ENCODE measurements around the gene OR4C3.
A peak's percentile ranks its signal among the peaks of the same experiment; 100 is the strongest.
"Not testable (repeated sequence)": the region's sequence is repeated elsewhere in the genome, so short reads cannot be mapped to it uniquely, and the experiment has no call there.

The OR4C3 gene

DNA sequence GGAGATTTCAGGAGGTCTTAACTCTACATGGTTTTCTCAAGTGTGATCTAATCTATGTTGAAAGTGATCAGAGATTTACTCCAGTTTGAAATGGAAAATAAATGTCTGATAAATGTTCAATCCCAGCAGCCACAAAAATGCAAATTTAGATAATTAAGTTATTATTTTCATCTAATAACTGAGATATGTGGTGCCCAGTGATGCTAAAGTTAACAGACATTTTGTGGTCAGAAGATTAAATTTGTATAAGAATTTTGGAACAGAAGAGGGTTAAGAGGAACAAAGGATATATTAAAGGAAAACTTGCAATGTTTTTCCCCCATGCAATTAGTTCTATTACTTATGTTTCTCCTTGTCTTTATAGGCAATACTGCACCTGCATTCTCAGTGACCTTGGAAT is at the start of gene OR4C3:
TSS of gene OR4C3 (plus strand) at position 301 of the 400 bp plus-strand sequence. CDS start 102 bp downstream, outside the sequence.
- not testable (repeated sequence) for DNase-seq (ENCODE audit: low spot score)

DNA sequence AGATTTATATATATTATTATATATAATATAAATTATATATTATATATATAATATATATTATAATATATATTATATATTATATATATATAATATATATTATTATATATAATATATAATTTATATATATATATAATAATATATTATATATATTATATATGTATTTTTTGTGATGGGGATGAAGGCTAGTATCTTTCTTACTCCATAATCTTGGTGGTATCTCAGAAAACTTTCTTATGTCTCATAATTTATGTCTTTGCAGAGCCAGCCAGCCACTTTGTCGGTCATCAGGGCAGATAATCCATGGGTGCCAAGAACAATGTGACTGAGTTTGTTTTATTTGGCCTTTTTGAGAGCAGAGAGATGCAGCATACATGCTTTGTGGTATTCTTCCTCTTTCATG is 18.8 kb upstream of the OR4C3 start, which contains the start of gene OR4S1:
TSS of gene OR4S1 (plus strand) at position 301 of the 400 bp plus-strand sequence. CDS start at position 301, 0 bp downstream.
- no peak for DNase-seq (ENCODE audit: low spot score)

GRCh38 chr11:48307760-48308386 is 16.8 kb upstream of the OR4C3 start:
- peak; percentile 26 for DNase-seq (ENCODE audit: low spot score)

- not testable (repeated sequence) for DNase-seq (ENCODE audit: low spot score)
Observed at GRCh38 chr11:48313590-48313989, 11.1 kb upstream of the OR4C3 start.

DNA sequence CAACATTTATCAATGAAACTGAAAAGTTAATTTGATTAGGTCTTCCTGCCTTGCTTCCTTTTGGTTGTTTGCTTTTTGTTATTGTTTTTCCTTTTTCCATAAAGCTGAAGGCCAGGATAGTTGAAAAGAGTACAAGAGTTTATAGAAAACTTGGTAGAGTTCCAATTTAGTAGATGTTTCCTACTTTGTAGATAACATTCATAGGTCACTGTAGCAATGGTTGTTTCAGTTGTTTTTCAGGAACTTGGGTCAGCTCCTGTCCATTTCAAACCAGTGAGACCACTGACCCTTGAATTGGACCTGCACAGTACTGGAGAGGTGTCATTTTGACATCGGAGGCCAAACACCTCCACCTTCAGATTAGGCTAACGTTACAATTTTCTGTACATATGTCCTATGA is 4.9 kb upstream of the OR4C3 start:
- not testable (repeated sequence) for DNase-seq (ENCODE audit: low spot score)

DNA sequence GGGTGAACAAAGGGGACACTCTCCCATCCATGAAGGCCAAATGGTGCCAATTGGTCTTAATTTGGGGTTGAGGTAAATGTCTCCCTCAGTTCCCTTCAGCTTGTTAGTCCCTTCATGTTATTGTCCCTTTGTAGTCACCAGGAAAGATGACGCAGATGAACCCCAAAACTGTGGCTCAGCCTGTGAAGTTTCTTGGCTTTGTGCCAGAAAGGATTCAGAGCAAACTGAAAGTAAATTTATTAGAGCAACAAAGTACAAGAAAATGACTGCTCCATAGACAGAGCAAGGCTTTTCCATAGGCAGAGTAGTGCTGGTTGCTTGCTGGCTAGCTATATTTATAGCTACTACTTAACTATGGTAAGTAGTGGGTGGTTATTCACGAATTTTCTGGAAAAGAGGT is 16.7 kb downstream of the OR4C3 start:
- no peak for DNase-seq (ENCODE audit: low spot score)

DNA sequence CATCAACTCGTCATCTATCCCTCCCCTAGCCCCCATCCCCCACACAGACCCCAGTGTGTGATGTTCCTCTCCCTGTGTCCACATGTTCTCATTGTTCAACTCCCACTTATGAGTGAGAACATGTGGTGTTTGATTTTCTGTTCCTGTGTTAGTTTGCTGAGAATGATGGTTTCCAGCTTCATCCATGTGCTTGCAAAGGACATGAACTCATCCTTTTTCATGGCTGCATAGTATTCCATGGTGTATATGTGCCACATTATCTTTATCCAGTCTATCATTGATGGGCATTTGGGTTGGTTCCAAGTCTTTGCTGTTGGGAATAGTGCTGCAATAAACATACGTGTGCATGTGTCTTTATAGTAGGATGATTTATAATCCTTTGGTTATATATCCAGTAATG is 17.8 kb downstream of the OR4C3 start:
- not testable (repeated sequence) for DNase-seq (ENCODE audit: low spot score)

DNA sequence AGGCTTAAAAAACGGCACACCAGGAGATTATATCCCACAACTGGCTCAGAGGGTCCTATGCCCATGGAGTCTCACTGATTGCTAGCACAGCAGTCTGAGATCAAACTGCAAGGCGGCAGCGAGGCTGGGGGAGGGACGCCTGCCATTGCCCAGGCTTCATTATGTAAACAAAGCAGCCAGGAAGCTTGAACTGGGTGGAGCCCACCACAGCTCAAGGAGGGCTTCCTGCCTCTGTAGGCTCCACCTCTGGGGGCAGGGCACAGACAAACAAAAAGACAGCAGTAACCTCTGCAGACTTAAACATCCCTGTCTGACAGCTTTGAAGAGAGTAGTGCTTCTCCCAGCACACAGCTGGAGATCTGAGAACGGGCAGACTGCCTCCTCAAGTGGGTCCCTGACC is 21.6 kb downstream of the OR4C3 start:
- not testable (repeated sequence) for DNase-seq (ENCODE audit: low spot score)

- no peak for DNase-seq (ENCODE audit: low spot score)
Observed at GRCh38 chr11:48354013-48354412, 29.3 kb downstream of the OR4C3 start.

GRCh38 chr11:48354677-48355076 is 30.0 kb downstream of the OR4C3 start:
- no peak for DNase-seq (ENCODE audit: low spot score)

GRCh38 chr11:48361289-48361688 is 36.6 kb downstream of the OR4C3 start:
- DNase-seq (ENCODE audit: low spot score), result not testable (repeated sequence)

GRCh38 chr11:48366365-48366764 is 41.6 kb downstream of the OR4C3 start, which contains the start of gene OR4C5:
Gene OR4C5 (minus strand): TSS chr11:48366465. CDS start chr11:48366465, 0 bp downstream.
- no peak for DNase-seq (ENCODE audit: low spot score)
